Measurements from ENCODE around the gene OPA1.

DNA sequence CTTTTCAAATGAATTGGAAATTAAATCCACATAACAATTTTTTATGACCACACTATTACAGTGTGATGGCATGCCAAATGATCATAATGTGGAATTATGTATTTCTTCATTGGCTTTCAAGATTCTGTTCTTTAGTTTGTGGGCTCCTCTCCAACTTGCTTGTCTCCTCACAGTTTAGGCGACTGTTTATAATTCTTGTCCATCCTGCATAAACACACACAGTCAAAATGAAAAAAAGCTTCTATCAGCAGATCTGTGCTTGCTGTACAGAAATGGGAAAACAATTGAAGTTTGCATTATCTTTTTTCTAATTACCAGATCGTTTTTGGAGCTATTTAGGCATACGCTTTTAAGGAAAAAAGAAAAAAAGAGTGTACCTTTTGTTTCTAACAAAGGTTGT is 37.0 kb downstream of the OPA1 start:
- TF ChIP-seq, protein P1, sequence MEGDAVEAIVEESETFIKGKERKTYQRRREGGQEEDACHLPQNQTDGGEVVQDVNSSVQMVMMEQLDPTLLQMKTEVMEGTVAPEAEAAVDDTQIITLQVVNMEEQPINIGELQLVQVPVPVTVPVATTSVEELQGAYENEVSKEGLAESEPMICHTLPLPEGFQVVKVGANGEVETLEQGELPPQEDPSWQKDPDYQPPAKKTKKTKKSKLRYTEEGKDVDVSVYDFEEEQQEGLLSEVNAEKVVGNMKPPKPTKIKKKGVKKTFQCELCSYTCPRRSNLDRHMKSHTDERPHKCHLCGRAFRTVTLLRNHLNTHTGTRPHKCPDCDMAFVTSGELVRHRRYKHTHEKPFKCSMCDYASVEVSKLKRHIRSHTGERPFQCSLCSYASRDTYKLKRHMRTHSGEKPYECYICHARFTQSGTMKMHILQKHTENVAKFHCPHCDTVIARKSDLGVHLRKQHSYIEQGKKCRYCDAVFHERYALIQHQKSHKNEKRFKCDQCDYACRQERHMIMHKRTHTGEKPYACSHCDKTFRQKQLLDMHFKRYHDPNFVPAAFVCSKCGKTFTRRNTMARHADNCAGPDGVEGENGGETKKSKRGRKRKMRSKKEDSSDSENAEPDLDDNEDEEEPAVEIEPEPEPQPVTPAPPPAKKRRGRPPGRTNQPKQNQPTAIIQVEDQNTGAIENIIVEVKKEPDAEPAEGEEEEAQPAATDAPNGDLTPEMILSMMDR (IDR thresholded peaks at IDR 0.05), result no peak
- TF ChIP-seq POLR2A (IDR thresholded peaks at IDR 0.05), result no peak
